Measurements from ENCODE around the gene APLP2.
"Not testable (repeated sequence)": the region's sequence is repeated elsewhere in the genome, so short reads cannot be mapped to it uniquely, and the experiment has no call there.

Gene APLP2

DNA sequence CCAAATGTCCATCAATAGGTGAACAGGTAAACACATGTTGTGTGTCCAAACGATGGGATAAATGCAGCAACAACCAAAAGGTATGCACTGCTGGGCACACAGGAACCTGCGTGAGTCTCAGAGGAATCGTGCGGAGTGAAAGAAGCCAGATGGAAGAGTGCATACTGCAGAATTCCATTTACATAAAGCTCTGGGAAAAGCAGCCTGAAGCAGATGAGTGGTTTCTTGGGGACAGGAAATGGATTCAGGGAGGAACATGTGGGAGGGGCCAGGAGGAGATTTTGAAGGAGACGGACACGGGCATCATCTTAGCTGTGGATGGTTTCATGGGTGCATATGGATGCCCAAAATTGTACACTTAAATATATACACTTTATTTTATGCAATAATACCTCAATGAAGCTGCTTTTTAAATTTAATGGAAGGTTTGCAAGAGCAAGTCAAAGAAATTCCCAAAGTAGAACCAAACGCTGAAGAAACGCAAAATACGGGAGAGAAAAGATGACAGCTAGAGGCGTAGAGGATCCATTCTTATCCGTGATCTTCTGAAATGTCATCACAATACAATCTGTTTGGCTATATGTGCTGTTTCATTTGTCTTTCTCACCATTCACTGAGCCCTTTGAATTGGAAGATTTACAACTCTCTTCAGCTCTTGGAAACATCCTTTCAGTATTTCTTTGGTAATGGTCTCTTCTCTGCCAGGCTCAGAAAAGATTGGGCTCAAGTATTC lies 114.3 kb downstream of the APLP2 start:
- Histone ChIP-seq H3K4me3 (ENCODE audit: low read length) (no peak overlapping the region), H3K9me3 (ENCODE audit: insufficient read depth, low read depth, low read length) (no peaks in the 10 kb centered on the region), H3K4me1 (ENCODE audit: insufficient read depth, low read length) (no peaks in the 10 kb centered on the region), H3K36me3 (ENCODE audit: insufficient read depth, low read length) (no peaks in the 10 kb centered on the region), H3K9ac (ENCODE audit: low read depth, low read length) (no peak overlapping the region), H3K27me3 (ENCODE audit: insufficient read depth, low read length) (no peaks in the 10 kb centered on the region), H3K27ac (ENCODE audit: low read depth, low read length) (no peak overlapping the region)
- WGBS, result 90% methylated on average over 11 of the region's 11 CpGs

DNA sequence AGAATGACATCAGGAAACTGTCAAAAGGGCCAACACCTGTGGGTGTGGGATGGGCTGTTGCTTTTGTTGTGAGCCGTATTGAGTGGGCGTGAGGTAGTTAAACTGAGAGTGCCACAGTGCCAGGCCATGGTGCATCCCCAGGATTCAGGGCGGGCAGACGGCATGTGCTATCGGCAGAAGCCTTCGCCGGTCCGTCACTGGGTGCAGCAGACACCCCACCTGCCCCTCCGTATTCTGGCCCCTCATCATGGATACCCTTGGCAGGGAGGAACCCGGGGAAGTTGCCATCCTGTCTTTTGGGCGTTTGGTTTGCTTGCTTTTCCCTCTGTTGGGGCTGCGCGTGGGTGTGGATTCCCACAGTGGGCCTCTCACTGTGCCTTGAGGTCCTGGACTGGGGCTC lies 117.4 kb downstream of the APLP2 start:
- 94% methylated on average over 13 of the region's 13 CpGs for WGBS
- no peak overlapping the region for H3K27ac ChIP-seq (ENCODE audit: low read depth, low read length)
- no peaks in the 10 kb centered on the region for H3K9me3 ChIP-seq (ENCODE audit: insufficient read depth, low read depth, low read length)
- no peak overlapping the region for H3K4me3 ChIP-seq (ENCODE audit: low read length)
- H3K4me1 ChIP-seq (ENCODE audit: insufficient read depth, low read length), result no peaks in the 10 kb centered on the region
- H3K9ac ChIP-seq (ENCODE audit: low read depth, low read length), result no peak overlapping the region
- no peaks in the 10 kb centered on the region for H3K36me3 ChIP-seq (ENCODE audit: insufficient read depth, low read length)
- H3K27me3 ChIP-seq (ENCODE audit: insufficient read depth, low read length), result no peaks in the 10 kb centered on the region

DNA sequence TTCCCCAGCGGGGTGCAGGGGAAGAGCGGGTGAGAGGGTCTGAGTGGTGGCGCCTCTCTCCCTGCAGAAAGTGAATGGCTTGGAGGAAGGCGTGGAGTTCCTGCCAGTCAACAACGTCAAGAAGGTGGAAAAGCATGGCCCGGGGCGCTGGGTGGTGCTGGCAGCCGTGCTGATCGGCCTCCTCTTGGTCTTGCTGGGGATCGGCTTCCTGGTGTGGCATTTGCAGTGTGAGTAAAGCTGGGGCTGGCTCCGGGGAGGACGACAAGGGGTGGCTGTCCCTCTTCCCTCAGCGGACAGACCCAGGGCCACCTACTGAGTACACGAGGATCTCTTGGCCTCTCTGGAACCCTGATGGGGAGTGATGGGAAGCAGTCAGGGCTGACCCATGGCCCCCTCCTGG lies 118.4 kb downstream of the APLP2 start:
- H3K4me1 ChIP-seq (ENCODE audit: insufficient read depth, low read length), result no peaks in the 10 kb centered on the region
- H3K4me3 ChIP-seq (ENCODE audit: low read length), result no peak overlapping the region
- no peak overlapping the region for H3K9ac ChIP-seq (ENCODE audit: low read depth, low read length)
- 91% methylated on average over 14 of the region's 14 CpGs for WGBS
- H3K27ac ChIP-seq (ENCODE audit: low read depth, low read length), result no peak overlapping the region
- no peaks in the 10 kb centered on the region for H3K36me3 ChIP-seq (ENCODE audit: insufficient read depth, low read length)
- no peaks in the 10 kb centered on the region for H3K27me3 ChIP-seq (ENCODE audit: insufficient read depth, low read length)
- H3K9me3 ChIP-seq (ENCODE audit: insufficient read depth, low read depth, low read length), result no peaks in the 10 kb centered on the region

DNA sequence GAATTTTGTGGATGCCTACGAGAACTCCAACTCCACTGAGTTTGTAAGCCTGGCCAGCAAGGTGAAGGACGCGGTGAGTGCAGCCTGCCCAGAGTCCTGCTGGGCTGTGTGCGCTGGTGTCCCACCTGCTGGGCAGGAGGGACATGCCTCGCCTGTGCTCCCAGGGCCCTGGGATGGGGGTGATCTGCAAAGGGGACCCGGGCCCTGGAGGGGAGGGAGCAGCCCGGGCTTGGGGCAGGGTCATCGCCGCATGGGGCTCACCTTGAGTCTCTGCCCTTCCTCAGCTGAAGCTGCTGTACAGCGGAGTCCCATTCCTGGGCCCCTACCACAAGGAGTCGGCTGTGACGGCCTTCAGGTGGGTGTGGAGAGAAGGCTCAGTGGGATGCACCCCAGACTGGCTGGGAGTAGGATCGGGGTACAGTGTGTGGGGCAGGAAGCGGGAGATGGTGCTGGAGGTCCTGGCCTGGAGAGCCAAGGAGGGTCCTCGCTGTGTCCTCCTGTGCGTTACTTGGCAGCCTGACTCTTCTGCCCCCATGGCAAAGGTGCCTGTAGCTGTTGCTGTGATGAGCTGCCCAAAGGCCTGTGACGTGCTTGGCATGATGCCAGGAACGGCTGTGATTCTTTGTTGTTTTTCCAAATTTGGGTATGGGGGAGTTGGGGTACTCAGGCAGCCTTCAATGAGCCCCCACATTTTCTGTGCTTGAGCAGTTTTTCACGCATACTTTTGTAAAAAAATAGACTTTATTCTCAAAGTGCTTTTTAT lies 119.1 kb downstream of the APLP2 start:
- H3K9me3 ChIP-seq (ENCODE audit: insufficient read depth, low read depth, low read length), result no peaks in the 10 kb centered on the region
- no peaks in the 10 kb centered on the region for H3K4me1 ChIP-seq (ENCODE audit: insufficient read depth, low read length)
- H3K27ac ChIP-seq (ENCODE audit: low read depth, low read length), result no peak overlapping the region
- 94% methylated on average over 19 of the region's 19 CpGs for WGBS
- no peaks in the 10 kb centered on the region for H3K27me3 ChIP-seq (ENCODE audit: insufficient read depth, low read length)
- H3K9ac ChIP-seq (ENCODE audit: low read depth, low read length), result no peak overlapping the region
- no peak overlapping the region for H3K4me3 ChIP-seq (ENCODE audit: low read length)
- H3K36me3 ChIP-seq (ENCODE audit: insufficient read depth, low read length), result no peaks in the 10 kb centered on the region

DNA sequence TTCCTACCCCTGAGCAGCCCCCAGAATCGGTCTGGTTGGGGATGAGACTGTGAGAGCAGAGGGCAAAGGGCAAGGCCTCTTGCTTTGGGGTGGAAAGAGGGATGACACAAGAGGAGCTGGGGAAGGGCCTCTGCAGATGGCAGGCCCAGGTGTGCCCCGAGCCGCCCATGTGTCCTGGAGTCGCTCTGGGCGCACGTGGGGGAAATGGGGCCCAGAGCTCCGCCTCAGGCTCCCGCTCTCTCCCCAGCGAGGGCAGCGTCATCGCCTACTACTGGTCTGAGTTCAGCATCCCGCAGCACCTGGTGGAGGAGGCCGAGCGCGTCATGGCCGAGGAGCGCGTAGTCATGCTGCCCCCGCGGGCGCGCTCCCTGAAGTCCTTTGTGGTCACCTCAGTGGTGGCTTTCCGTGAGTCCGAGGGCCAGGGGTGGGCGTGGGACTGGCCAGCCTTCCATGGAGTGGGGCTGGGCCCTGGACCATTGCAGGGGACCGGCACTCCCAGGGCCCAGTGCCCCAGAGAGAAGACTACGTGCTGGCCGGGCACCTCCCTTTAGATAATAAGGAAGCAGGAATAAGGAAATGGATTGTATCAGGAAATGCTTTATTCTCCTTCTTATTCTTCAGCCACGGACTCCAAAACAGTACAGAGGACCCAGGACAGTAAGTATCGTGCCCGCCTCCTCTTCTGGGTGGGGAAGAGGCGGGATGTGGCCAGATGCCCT lies 120.0 kb downstream of the APLP2 start:
- Histone ChIP-seq H3K36me3 (ENCODE audit: insufficient read depth, low read length) (no peaks in the 10 kb centered on the region), H3K27me3 (ENCODE audit: insufficient read depth, low read length) (no peaks in the 10 kb centered on the region), H3K4me1 (ENCODE audit: insufficient read depth, low read length) (no peaks in the 10 kb centered on the region), H3K9ac (ENCODE audit: low read depth, low read length) (no peak overlapping the region), H3K27ac (ENCODE audit: low read depth, low read length) (no peak overlapping the region), H3K9me3 (ENCODE audit: insufficient read depth, low read depth, low read length) (no peaks in the 10 kb centered on the region), H3K4me3 (ENCODE audit: low read length) (no peak overlapping the region)
- WGBS, result 95% methylated on average over 32 of the region's 32 CpGs

DNA sequence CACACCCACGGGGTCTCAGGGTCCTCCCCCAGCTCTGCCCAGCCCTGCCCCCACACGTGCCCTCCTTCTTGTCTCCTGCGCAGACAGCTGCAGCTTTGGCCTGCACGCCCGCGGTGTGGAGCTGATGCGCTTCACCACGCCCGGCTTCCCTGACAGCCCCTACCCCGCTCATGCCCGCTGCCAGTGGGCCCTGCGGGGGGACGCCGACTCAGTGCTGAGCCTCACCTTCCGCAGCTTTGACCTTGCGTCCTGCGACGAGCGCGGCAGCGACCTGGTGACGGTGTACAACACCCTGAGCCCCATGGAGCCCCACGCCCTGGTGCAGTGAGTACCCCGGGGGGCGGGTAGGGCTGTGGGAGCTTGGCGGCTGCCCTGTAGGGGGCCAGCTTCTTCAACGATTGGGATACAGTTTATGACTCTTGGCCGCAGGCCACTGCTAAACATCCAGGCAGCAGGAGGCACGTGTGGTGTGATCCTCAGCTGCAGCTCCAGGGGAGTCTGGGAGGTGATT lies 120.7 kb downstream of the APLP2 start:
- Histone ChIP-seq H3K27me3 (ENCODE audit: insufficient read depth, low read length) (no peaks in the 10 kb centered on the region), H3K4me1 (ENCODE audit: insufficient read depth, low read length) (no peaks in the 10 kb centered on the region), H3K36me3 (ENCODE audit: insufficient read depth, low read length) (no peaks in the 10 kb centered on the region), H3K27ac (ENCODE audit: low read depth, low read length) (no peak overlapping the region), H3K4me3 (ENCODE audit: low read length) (no peak overlapping the region), H3K9ac (ENCODE audit: low read depth, low read length) (no peak overlapping the region), H3K9me3 (ENCODE audit: insufficient read depth, low read depth, low read length) (no peaks in the 10 kb centered on the region)
- WGBS, result 94% methylated on average over 29 of the region's 29 CpGs

DNA sequence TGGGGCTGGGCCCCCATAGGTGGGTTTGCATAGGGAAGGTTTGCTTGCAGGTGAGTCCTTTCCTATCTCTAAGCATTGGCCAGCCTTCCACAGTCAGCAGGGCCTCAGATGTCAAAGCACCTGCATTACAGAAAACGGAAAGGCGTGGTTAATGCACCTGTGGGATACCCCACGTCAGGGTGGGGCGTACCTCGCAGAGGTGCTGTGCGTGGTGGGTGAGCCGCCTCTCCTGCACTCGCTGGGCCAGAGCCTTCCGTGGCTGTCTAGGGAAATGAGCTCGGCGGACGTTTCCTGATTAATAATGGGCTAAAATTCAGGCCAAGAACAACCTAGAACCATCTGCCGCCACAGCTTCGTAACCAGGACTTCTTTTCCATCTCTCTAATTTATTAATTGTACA lies 122.2 kb downstream of the APLP2 start:
- 95% methylated on average over 14 of the region's 14 CpGs for WGBS
- Histone ChIP-seq H3K36me3 (ENCODE audit: insufficient read depth, low read length) (no peaks in the 10 kb centered on the region), H3K9ac (ENCODE audit: low read depth, low read length) (no peak overlapping the region), H3K27ac (ENCODE audit: low read depth, low read length) (no peak overlapping the region), H3K4me1 (ENCODE audit: insufficient read depth, low read length) (no peaks in the 10 kb centered on the region), H3K27me3 (ENCODE audit: insufficient read depth, low read length) (no peaks in the 10 kb centered on the region), H3K9me3 (ENCODE audit: insufficient read depth, low read depth, low read length) (no peaks in the 10 kb centered on the region), H3K4me3 (ENCODE audit: low read length) (no peak overlapping the region)

DNA sequence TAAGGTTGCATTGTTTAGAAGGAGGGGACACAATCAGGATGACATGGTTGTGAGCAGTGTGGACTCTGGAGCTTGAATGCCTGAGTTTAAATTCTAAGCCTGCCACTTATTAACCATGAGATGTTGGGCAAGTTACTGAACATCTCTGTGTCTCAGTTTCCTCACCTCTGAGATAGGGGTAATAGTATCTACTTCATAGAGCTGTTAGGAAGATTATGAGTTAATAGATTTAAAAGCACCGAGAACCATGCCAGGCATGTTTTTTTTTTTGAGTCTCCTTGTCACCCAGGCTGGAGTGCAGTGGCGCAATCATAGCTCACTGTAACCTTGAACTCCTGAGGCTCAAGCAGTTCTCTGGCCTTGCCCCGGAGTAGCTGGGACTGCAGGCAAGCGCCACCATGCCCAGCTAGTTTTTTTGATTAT lies 123.2 kb downstream of the APLP2 start:
- 92% methylated on average over 4 of the region's 4 CpGs for WGBS
- H3K36me3 ChIP-seq (ENCODE audit: insufficient read depth, low read length), result no peaks in the 10 kb centered on the region
- H3K4me3 ChIP-seq (ENCODE audit: low read length), result no peak overlapping the region
- H3K9ac ChIP-seq (ENCODE audit: low read depth, low read length), result no peak overlapping the region
- no peaks in the 10 kb centered on the region for H3K4me1 ChIP-seq (ENCODE audit: insufficient read depth, low read length)
- H3K27ac ChIP-seq (ENCODE audit: low read depth, low read length), result no peak overlapping the region
- H3K9me3 ChIP-seq (ENCODE audit: insufficient read depth, low read depth, low read length), result no peaks in the 10 kb centered on the region
- H3K27me3 ChIP-seq (ENCODE audit: insufficient read depth, low read length), result no peaks in the 10 kb centered on the region

DNA sequence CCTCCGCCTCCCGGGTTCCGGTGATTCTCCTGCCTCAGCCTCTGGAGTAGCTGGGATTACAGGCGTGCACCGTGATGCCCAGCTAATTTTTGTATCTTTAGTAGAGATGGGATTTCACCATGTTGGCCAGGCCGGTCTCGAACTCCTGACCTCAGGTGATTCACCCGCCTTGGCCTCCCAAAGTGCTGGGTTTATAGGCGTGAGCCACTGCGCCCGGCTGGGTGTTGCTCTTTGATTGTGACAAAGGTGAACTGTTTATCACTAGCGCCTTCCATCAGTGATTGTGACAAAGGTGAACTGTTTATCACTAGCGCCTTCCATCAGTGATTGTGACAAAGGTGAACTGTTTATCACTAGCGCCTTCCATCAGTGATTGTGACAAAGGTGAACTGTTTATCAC lies 123.9 kb downstream of the APLP2 start:
- 95% methylated on average over 13 of the region's 14 CpGs for WGBS
- not testable (repeated sequence) for H3K9me3 ChIP-seq (ENCODE audit: insufficient read depth, low read depth, low read length); H3K36me3 ChIP-seq (ENCODE audit: insufficient read depth, low read length); H3K27me3 ChIP-seq (ENCODE audit: insufficient read depth, low read length); H3K4me3 ChIP-seq (ENCODE audit: low read length); H3K27ac ChIP-seq (ENCODE audit: low read depth, low read length); H3K9ac ChIP-seq (ENCODE audit: low read depth, low read length); H3K4me1 ChIP-seq (ENCODE audit: insufficient read depth, low read length)

Measured in HUES64 (cell line).